Left ventricle myocardium inferior (tissue), 1 donor: Measurements from ENCODE around the gene IRF2BP1. TPM values are rescaled to one million over a fixed set of nuclear protein-coding genes. Genes with fewer than 3 reads are reported as not detected.

Experiments
- DNase-seq: peaks from one replicate; pipeline ENCODE4 v3.0.0-alpha.2; 2020
- H3K27ac ChIP-seq: fragments of 200-600 bp; replicated peaks from 2 replicates; pipeline ENCODE4 v1.8.0; 2021
- H3K27me3 ChIP-seq: fragments of 200-600 bp; 2 replicates; pipeline ENCODE4 v1.8.0; 2021; ENCODE audit warnings: low read depth
- H3K36me3 ChIP-seq: fragments of 200-600 bp; 2 replicates; pipeline ENCODE4 v1.8.0; 2021
- H3K4me1 ChIP-seq: fragments of 200-600 bp; 2 replicates; pipeline ENCODE4 v1.8.0; 2021
- H3K4me3 ChIP-seq: fragments of 200-600 bp; 2 replicates; pipeline ENCODE4 v1.8.0; 2021; ENCODE audit warnings: mild to moderate bottlenecking, moderate library complexity
- H3K9me3 ChIP-seq: fragments of 200-600 bp; replicated peaks from 2 replicates; pipeline ENCODE4 v1.8.0; 2021
- intact Hi-C: fragments of 100-400 bp; cut with micrococcal nuclease; formaldehyde crosslinking; loops from one replicate; pipeline ENCODE4 v1.11.0; 2022
- total RNA-seq: library from RNA; stranded (reverse); fragmentation: NEBNext Ultra II Directional; extraction: Animal tissue kit (Norgen Biotek cat#: 25700); gene quantifications from one replicate; pipeline ENCODE4 v1.2.1, GENCODE V29; 2021
- TF ChIP-seq, protein P1 (sequence below): fragments of 200-600 bp; IDR thresholded peaks from 2 replicates; pipeline ENCODE4 v1.8.0; 2021; ENCODE audit warnings: antibody characterized with exemption, mild to moderate bottlenecking, borderline replicate concordance
- donor health status: DM: no; HTN: yes; CAD: no; lungs with severe emphysema.

IRF2BP1 gene
- total RNA-seq, 1 donor from 2014 or later = 18.5 TPM

DNA sequence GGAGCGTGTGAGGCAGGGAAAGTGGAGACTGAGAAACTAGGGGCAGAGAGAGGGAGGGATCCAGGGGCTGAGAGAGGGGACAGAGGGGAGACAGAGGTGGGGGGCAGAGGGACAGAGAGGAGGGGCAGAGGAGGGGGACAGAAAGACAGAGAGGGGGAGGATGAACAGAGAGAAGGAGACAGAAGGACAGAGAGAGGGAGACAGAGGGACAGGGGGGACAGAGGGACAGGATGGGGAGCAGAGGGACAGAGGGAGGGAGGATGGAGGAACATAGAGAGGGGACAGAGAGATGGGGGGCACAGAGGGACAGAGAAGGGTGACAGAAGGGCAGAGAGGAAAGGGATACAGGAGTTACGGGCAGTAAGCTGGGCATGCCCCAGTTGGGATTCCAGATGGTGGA lies 43.3 kb upstream of the IRF2BP1 start:
- no peak overlapping the region for H3K4me3 ChIP-seq
- no peak for DNase-seq
- H3K9me3 ChIP-seq = no peaks in the 10 kb centered on the region
- TF ChIP-seq, protein P1, sequence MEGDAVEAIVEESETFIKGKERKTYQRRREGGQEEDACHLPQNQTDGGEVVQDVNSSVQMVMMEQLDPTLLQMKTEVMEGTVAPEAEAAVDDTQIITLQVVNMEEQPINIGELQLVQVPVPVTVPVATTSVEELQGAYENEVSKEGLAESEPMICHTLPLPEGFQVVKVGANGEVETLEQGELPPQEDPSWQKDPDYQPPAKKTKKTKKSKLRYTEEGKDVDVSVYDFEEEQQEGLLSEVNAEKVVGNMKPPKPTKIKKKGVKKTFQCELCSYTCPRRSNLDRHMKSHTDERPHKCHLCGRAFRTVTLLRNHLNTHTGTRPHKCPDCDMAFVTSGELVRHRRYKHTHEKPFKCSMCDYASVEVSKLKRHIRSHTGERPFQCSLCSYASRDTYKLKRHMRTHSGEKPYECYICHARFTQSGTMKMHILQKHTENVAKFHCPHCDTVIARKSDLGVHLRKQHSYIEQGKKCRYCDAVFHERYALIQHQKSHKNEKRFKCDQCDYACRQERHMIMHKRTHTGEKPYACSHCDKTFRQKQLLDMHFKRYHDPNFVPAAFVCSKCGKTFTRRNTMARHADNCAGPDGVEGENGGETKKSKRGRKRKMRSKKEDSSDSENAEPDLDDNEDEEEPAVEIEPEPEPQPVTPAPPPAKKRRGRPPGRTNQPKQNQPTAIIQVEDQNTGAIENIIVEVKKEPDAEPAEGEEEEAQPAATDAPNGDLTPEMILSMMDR = no peak
- H3K36me3 ChIP-seq = no peaks in the 10 kb centered on the region
- intact Hi-C loops = no loop called here
- no peak overlapping the region for H3K27ac ChIP-seq
- H3K4me1 ChIP-seq = peaks cover 4% of the 10 kb centered on the region
- peaks cover 38% of the 10 kb centered on the region for H3K27me3 ChIP-seq

DNA sequence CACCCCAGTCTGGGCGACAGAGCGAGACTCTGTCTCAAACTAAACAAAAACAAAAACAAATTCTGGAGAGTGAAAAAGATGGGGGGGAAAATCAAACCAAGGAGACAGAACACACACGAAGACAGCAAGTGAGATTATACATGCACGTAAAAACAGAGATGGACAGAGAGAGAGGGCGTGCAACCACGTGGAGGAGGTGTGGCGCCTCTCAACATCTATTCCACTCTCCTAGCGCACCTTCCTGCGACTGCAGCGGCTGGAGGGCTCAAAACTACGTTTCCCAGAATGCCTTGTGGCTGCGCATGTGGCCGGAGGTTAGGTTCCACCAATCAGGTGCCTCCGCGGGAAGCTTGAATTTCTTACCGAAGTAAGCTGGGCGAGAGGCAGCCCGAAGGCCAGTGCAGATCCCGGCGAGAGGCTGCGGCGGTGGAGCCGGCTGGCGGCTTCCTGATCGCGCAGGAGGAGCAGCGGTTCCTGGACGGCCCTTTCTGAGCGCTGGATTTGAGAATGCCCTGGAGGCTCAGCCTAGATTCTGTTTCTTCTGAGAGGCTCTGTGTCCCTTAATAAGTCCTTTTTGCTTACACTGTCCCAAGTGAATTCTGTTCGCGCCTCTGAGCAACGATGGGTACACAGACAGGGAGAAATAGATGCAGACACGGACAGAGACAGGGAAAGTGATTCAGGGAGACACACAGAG lies 41.8 kb upstream of the IRF2BP1 start:
- H3K4me1 ChIP-seq = peaks cover 4% of the 10 kb centered on the region
- TF ChIP-seq, protein P1 = peak; percentile 23
- no peak overlapping the region for H3K27ac ChIP-seq
- DNase-seq = peak; percentile 89
- intact Hi-C loops = no loop called here
- peaks cover 25% of the 10 kb centered on the region for H3K27me3 ChIP-seq
- H3K4me3 ChIP-seq = no peak overlapping the region
- no peaks in the 10 kb centered on the region for H3K9me3 ChIP-seq
- no peaks in the 10 kb centered on the region for H3K36me3 ChIP-seq

DNA sequence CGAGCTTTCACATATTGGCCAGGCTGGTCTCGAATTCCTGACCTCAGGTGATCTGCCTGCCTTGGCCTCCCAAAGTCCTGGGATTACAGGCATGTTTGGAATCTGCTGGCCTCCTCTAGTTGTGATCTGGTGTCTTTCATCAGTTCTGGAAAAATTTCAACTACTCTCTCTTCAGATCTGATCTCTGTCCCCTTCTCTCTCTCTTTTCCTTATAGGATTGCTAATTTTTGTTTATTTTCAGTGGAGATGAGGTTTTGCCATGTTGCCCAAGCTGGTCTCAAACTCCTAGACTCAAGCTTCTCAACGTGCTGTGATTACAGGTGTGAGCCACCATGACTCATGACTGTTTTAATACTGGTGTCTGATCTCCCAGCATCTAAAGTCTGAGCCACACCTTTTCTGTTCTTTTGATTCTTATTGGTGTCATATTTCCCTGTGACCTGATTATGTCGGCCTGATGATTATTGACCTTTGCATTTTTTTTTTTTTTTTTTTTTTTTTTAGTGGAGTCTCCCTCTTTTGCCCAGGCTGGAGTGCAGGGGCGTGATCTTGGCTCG lies 39.0 kb upstream of the IRF2BP1 start:
- TF ChIP-seq, protein P1 = no peak
- intact Hi-C loops = no loop called here
- H3K4me1 ChIP-seq = peaks cover 4% of the 10 kb centered on the region
- H3K9me3 ChIP-seq = no peaks in the 10 kb centered on the region
- peaks cover 8% of the 10 kb centered on the region for H3K27me3 ChIP-seq
- no peaks in the 10 kb centered on the region for H3K36me3 ChIP-seq
- H3K4me3 ChIP-seq = no peak overlapping the region
- no peak for DNase-seq
- no peak overlapping the region for H3K27ac ChIP-seq

DNA sequence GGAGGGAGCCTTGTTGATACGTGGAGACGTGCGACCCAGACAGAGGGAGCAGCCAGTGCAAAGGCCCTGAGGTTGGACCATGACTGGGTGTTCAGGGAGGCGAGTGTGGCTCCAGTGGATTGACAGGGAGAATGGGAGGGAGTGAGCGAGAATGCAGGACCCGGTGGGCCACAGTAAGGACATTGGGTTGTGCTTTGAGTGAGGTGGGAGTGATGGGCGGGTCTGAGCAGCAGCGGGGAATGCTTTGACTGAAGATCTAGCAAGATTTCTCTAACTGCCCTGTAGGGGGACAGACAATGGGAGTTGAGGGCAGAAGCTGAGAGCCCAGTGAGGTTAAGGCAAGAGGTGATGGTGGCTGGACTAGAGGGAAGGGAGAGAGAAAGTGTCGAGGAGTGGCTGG lies 36.3 kb upstream of the IRF2BP1 start:
- peaks cover 34% of the 10 kb centered on the region for H3K27me3 ChIP-seq
- DNase-seq = no peak
- H3K9me3 ChIP-seq = no peaks in the 10 kb centered on the region
- no peaks in the 10 kb centered on the region for H3K4me1 ChIP-seq
- H3K27ac ChIP-seq = no peak overlapping the region
- TF ChIP-seq, protein P1 = no peak
- intact Hi-C loops = no loop called here
- no peaks in the 10 kb centered on the region for H3K36me3 ChIP-seq
- no peak overlapping the region for H3K4me3 ChIP-seq

DNA sequence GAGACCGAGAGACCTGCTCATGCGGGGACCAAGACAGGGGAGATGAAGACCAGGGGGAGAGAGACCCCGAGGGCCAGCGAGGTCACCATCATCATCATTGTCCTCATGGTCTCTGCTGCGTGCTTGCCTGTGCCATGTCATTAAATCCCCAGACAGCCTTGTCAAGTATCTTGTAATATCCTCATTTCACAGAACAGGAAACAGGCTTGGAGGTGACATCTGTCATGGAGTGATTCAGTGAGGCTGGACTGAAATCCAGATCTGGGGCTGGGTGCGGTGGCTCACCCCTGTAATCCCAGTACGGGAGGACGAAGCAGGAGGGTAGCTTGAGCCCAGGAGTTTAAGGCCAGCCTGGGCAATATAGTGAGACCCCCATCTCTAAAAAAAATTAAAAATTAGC lies 34.5 kb upstream of the IRF2BP1 start:
- DNase-seq = no peak

More for the DNA sequence above, 34.5 kb upstream of the IRF2BP1 start:
- TF ChIP-seq, protein P1 = no peak
- Histone ChIP-seq H3K36me3 (no peaks in the 10 kb centered on the region), H3K4me3 (no peak overlapping the region), H3K9me3 (no peaks in the 10 kb centered on the region), H3K27me3 (peaks cover 51% of the 10 kb centered on the region), H3K27ac (no peak overlapping the region), H3K4me1 (no peaks in the 10 kb centered on the region)
- intact Hi-C loops = no loop called here
